Stimulated activated CD8-positive, alpha-beta memory T cell treated with anti-CD3 and anti-CD28 coated beads, Interleukin-4, amount 100 ng/mL, for 1 hour (primary cell): Measurements from ENCODE around the gene RASEF.
"Not testable (repeated sequence)": the region's sequence is repeated elsewhere in the genome, so short reads cannot be mapped to it uniquely, and the experiment has no call there.

Source experiments
- DNase-seq, 2 donors: peaks; one replicate each; pipeline ENCODE4 v3.0.0-alpha.2; 2020; ENCODE audit warnings: low read depth in 2 of 2, low spot score in 1 of 2

Gene RASEF

DNA sequence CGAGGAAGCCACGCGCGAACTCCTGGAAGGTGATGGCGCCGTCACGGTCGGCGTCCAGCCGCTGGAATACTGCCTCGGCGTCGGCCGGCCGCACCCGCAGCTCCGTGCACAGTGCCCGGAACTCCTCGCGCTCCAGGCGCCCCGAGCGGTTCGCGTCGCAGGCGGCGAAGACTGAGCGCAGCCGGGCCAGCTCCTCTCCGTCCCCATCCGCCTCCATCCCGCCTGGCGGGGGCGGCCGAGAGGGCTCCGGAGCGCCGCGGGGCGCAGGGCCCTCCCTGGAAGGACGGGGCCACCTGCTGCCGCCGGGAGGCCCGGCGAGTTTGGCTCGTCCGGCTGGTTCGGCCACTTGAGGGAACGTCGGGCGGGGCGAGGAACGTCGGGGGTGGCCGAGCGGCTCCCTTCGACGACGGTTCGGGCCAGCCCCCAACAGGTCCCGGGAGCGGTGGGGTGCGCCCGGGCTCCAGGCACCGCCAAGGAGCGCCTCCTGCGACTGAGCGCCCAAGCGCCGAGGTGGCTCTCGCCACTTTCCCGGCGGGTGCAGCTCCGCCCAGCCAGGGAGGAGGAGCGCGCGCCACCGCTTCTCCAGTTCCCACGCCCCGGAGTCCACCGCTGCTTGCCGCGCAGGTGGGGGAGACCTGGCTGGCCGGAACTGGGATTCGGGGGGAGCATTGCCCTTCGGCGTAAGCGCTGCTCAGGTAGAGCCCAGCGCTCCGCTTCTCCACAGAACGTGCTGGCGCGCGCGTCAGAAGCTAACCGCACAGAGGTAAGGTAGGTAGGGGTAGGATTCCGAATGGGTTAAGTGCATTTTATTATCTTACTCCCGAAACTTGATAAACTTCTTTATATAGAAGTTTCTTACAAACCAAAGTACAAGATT is at the start of gene RASEF:
RASEF (minus strand) TSS at position 492 of the 877 bp plus-strand sequence; CDS start at position 217, 275 bp downstream.
- DNase-seq: no peak

DNA sequence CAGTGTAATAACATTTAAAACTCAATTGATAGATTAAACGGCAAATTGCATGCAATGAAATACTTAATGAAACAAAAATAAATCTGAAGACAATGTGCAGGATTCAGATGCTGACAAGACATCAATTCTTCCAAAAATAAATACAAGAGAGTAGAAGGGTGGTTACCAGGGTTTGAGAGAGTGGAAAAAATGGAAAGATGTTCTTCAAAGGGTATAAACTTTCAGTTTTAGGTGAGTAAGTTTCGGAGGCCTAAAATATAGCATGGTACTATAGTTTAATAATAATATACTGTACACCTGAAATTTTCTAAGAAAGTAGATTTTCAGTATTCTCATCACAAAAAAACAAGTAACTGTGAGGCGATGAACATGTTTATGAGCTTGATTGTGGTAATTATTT is 48.2 kb upstream of the RASEF start:
- DNase-seq: no peak

DNA sequence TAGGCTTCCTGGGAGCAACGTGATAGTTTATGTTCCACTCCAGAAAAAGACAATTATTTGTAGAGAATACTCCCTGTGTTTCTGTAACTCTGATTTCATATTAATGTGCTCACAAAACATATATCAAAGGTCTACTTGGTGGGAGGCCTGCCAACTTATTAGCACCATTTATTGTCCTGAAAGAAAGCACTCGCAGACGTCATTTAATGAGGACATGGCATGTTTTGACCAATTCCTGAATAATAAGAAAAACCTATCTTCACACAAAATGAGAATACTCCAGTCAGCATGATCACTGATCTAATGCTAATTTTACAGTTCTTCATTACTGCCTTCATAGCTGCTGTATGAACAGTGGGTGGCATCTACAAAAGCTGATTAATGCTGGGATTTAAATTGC is 46.4 kb upstream of the RASEF start:
- no peak for DNase-seq

DNA sequence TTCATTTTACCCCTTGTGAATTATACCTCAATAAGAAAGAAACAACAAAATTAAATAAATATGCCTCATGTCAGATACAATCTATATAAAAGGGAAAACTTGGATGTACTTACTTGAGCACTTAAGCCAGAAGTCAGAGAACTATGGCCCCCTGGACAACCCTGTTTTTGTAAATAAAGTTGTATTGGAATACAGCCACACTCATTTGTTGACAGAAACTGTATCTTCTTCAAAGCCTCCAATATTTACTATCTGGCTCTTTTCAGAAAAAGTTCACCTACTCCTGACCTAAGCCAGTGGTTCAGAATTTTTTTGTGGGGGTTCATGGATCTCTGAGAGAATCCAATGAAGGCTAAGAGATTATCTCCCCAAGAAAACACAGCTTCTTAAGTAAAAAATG is 45.3 kb upstream of the RASEF start:
- no peak for DNase-seq

DNA sequence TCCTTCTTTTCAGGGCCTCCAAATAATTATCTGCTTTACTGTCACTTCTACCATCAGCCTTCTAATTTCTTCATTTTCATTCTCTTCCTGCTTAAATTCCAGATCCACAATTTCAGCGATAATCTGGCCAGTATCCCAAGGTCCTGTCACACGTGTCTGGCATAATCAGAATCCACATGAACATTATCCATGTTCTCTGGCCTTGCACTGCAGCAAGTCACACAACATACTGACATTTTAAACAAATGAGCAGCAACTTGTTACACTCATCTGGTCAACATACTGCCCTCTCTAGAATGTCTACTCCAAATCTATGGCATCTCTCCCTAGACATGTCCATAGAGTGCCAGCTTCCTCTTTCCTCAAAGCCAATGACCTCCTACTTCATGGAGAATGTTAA is 43.8 kb upstream of the RASEF start:
- DNase-seq: no peak

DNA sequence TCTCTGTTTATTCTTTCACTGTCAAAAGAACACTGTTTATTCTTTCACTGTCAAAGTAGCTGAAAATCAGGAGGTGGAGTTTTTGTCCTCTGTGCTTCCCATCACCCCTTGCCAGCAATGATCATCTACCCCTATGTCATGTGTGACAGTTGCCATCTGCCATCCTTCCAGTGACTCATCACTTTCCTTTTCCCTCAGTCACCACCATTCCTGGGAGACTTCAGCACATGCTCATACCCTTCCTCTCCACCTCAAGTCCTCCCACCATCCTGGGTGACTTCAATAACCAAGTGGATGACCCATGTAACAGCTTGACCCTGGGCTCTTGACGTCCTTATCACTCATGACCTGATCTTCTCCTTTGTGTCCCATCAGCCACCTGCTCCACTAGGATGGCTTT is 43.3 kb upstream of the RASEF start:
- DNase-seq: no peak

DNA sequence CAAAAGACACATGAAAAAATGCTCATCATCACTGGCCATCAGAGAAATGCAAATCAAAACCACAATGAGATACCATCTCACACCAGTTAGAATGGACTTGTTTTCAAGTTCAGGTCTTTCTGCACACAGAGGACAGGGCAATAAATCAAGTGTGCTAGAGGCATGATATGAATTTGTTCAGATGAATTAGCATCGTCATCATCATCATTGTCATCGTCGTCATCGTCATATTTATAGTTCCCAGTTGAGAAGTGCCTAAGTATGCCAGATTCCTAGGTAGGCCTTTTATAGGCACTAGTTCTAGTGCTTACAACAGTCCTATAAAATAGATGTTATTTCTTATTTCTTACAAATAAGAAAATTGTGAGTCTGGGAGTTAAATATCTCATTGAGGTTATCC is 34.7 kb upstream of the RASEF start:
- DNase-seq: no peak

DNA sequence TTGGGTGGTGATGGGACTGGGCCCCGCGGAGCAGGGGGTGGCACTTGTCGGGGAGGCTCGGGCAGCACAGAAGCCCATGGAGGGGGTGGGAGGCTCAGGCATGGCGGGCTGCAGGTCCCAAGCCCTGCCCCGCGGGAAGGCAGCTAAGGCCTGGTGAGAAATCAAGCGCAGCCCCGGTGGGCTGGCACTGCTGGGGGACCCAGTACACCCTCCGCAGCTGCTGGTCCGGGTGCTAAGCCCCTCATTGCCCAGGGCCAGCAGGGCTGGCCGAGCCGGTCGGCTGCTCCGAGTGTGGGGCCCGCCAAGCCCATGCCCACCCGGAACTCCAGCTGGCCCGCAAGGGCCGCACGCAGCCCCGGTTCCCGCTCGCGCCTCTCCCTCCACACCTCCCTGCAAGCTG is 30.4 kb upstream of the RASEF start:
- not testable (repeated sequence) for DNase-seq

DNA sequence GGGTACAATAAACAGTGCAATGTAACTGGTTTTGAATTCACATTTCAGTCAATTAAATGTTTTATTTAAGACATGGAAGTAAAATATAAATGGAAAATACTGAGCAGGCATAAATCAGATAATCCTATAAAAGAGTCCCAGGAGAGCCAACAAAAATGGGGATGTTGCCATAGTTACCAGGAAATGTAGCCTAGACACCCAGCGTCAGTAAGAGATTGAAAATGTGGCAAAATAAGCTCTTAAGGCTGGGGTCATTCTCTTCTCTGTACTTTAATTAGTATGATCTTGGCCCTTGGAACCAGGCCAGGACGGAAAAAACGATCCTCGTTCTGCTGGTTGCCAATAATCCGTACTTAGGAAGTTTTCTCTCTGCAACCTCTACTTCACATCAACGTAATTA is 18.9 kb upstream of the RASEF start:
- DNase-seq: no peak

DNA sequence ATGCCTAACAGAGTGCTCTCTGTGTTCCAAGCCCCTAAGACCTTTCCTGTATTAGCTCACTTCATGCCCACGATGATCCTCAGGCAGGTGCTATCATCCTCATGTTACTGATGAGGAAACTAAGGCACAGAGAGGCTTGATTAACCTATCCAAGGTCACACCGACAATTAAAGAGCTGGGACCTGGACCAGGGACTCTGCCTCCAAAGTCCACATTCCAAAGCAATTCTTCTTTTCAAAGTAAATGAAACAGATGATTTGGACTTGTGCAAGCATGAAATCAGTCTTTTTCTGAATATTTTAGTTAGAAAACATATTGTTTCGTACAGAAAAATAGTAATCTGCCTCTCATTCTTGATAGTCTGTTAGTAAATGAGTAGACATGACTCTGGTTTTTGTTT is 18.1 kb upstream of the RASEF start:
- DNase-seq: no peak

DNA sequence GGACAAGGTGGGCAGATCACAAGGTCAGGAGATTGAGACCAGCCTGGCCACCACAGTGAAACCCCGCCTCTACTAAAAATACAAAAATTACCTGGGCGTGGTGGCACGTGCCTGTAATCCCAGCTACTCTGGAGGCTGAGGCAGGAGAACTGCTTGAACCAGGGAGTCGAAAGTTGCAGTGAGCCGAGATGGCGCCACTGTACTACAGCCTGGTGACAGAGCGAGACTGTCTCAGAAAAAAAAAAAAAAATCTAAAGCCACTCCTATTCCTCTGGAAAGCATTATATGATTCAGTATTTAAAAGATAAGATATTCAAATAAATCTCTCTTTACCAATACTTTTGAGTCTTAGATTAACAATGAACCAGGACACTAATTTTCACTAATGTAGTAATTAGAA is 13.0 kb upstream of the RASEF start:
- DNase-seq: not testable (repeated sequence)

DNA sequence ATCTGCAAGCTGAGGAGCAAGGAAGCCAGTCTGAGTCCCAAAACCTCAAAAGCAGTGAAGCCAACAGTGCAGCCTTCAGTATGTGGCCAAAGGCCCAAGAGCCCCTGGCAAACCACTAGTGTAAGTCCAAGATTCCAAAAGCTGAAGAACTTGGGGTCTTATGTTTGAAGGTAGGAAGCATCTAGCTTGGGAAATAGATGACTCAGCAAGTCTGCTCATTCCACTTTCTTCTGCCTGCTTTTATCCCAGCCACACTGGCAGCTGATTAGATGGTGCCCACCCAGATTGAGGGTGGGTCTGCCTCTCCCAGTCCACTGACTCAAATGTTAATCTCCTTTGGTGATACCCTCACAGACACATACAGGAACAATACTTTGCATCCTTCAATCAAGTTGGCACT is 9.6 kb upstream of the RASEF start:
- DNase-seq: not testable (repeated sequence)

DNA sequence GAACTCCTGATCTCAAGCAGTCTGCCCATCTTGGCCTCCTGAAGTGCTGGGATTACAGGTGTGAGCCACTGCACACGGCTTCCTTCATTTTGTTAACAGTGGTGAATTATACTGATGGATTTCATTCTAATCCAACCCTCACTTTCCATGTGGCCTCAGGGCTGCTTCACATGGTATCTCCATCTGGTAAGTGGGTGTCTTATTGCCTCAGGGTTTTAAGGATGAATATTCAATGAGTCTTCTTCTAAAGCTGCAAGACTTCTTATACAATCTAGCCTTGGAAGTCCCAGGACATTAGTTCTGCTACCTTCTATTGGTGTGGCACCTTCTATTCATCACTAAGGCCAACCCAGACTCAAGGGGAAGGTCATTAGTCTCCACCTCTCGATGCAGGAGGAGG is 8.7 kb upstream of the RASEF start:
- no peak for DNase-seq

DNA sequence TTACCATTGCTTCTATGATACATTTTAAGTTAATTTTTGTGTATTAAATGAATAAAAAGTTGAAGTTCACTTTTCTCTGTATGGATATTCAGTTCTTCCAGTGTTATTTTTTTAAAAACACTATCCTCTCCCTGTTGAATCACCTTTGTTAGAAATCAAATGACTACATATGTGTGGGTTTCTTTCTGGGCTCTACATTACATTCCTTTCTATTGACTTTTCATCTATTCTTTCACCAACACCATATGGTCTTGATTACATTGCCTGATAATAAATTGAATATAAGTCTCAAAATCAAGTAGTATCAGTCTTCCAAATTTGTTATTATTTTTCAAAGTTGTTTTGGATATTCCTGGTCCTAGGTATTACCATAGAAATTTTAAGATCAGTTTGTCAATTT is 7.3 kb upstream of the RASEF start:
- no peak for DNase-seq

DNA sequence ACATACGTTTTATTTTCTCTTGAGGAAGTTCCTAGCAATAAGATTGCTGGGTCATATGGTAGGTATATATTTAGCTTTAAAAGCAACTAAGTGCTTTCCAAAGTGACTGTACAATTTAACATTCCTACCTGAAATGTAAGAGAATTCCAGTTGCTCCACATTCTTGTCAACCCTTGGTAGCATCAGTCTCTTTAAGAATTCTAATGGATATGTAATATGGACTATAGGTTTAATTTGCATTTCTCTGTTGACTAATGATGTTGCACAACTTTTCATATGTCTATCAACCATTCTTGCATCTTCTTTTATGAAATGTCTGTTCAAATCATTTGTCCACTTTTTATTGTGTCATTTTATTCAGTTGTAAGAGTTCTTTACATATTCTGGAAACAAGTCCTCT is 6.7 kb upstream of the RASEF start:
- DNase-seq: no peak

DNA sequence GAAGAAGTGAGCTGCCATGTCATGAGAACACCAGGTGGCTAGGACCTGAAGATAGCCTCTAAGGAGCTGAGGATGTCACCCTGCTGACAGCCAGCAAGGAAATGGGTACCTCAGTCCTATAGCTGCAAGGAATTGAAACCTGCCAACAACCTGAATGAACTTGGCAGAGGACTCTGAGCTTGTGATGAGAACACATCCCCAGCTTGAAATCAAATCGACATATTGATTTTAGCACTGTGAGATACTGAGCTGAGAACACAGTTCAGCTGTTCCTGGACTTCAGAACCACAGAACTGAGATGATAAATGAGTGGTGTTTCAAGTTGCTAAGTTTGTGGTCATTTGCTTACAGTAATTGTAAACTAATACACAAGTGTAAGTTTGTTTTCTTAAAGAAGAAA is 5.5 kb upstream of the RASEF start:
- DNase-seq: no peak

DNA sequence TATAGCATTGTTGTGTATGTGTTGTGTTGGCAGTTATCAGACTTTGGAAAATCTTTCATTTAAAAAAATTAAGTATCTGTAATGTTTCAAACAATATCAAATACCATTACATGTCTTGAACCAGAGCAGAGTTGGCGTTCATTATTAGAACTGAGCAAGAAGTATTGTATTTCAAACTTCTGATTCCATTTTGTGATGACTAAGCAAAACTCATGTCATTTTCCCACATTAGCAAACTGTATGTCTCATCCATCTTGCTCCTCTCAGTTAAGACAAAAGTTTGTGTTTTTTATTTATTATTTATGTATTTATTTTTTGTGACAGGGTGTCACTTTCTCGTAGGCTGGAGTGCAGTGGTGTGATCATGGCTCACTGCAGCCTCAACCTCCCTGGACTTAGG is 4.6 kb upstream of the RASEF start:
- DNase-seq: no peak

DNA sequence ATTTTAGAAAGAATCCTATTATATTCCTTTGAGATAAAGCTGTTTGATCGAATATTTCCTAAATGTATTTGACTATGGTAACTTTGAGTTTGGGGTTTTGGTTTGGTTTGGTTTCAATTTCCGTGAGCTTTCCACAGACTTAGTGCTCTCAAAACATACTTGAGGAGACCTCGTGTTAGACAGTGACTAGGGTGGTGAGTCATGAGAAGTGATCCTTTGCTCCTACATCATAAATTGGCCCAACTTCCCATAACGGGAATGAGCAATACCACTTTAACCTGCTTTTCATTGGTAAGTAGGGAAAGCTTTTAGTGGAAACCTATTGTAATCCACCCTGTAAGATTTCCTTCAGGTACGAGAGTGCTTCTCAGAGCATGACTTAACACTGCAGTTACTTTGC is 3.8 kb upstream of the RASEF start:
- DNase-seq: no peak

DNA sequence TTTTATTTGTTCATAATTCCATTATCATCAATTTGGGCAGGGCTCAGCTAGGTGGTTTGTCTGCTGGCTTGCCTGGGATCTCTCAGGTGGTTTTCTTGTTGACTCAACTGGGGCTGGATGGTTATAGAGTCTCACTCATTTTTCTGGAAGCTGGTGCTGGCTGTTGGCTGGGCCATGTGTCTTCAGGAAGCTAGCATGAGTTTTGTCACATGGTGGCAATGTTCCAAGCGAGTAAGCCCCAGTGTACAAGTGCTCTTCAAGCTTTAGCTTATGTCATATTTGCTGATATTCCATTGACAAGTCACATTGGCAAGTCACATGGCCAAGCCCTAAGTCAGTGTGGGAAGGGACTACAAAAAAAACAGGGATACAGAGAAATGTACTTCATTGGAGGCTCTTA is 2.3 kb upstream of the RASEF start:
- DNase-seq: no peak

DNA sequence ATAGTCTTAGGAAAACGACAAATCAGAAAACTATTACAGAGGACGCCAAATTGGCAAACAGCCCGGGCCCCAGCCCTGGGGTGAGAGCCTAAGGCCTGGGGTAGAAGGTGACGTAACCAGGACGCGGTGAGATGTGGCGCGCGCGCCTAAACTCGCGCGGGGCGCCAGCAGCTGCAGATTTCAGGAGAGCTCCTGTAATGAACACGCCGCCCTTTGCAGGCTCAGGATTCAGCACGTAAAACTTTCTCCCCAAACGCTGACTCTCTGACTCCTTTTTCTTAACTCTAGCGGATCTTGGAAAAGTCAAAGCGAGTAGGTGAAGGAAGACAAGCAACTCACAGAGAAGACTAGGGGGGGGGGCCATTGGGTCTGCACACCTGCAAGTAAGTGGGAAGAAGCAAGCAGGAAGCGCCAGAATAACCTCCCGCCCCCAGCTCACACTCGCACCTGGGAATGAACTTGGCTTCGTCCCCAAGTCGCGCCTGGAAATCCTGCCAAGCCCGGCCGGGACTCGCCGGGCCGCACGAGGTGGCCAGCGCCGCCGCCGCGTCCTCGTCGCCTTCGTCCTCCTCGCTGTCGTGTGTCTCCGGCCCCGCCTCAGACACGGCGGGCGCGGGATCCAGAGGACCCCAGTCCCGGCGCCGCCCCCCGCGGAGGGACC is 822 bp downstream of the RASEF start:
- DNase-seq: no peak

DNA sequence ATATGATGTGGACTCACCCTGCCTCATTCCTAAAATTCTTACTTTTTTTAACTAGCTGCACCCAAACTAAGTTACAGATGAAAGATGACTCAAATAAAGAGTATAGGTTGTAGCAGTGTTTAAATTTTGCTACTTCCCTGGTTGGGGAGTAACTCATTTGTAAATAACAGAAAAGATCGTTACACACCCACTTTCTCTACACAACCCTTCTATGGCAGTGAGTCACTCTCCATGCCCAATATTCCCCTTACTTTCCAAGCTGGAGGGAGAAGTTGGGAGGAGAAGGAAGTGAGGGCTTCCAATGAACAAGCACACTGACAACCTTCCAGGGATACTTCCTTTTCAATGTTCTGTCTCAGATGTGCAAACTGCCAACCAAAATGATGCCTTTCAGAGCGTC is 1.9 kb downstream of the RASEF start:
- no peak for DNase-seq

DNA sequence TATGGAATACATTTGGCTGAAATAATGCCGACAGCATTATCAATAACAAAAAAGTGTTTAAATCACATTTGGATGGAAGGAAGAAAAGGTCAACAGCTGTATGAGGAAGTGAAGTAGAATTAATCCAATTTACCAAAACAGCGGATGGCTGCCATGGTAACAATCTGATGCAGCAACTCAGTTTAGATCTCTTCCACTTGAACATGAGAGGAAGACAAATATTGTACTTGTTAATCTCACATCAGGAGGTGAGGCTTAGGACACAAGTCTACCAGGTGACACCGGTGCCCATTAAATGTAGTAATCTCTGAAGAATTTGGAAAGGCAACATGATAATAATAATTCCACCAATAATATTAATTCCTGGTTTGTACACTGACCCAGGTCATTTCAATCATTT is 2.4 kb downstream of the RASEF start:
- DNase-seq: no peak

DNA sequence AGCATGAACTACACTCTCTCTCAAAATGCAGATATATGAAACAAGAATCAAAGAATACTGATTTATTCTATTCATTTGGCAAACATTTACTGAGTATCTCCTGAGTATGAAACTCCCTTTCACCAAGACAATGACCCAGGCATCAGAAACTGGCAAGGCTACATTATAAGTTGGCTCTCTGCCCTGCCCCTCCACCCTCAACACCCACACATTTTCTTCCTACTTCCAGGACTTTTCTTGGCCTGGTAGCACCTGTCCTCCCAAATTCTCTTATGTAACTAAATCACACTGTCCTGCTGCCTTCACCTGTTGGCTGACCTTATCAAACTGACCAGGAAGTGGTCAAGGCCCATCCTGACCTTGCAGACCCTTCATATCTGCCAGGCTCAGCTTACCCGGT is 3.5 kb downstream of the RASEF start:
- no peak for DNase-seq
